Endothelial cell of umbilical vein (primary cell): Measurements from ENCODE around the gene NKD1.

Experiments
- GATA2 ChIP-seq: IDR thresholded peaks from 2 replicates; pipeline ENCODE4 v1.7.0; 2011; ENCODE audit warnings: low read depth, mild to moderate bottlenecking, moderate library complexity, mixed read lengths, low read length; ENCODE audit not compliant: insufficient read length, insufficient read depth
- POLR2A ChIP-seq: IDR thresholded peaks from 2 replicates; pipeline ENCODE4 v1.6.1; 2012; ENCODE audit warnings: low read depth, mild to moderate bottlenecking, control low read depth, low read length
- TF ChIP-seq, protein P1 (sequence below), 2 donors: IDR thresholded peaks; 1 replicate in 1 of 2; 2 replicates in 1 of 2; pipeline ENCODE4 v1.5.1; 2011; ENCODE audit warnings: low read length in 2 of 2, mild to moderate bottlenecking in 2 of 2, moderate library complexity in 2 of 2, control low read depth in 1 of 2, inconsistent platforms in 1 of 2, low read depth in 1 of 2; ENCODE audit not compliant: insufficient read depth in 1 of 2; ENCODE audit errors: extremely low read depth in 1 of 2

DNA sequence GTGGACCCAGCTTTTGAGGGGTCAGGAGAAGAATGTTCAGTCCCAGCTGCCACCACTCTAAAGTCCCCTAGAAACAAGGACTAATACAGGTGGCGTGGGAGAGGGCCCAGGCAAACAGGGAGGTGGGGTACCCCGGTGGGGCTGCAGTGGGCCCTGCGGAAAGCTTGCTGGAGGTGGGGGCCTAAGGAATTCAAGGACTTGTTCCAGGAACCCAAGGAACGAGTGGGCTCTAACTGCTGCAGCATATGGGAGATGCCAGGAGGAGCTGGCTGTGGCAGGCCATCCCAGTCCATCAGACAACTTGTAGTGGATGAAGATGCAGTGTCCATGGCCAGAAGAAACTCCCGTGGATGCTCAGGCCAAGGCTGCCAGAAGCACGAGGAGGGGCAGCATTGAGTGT lies 122.3 kb downstream of the NKD1 start:
- TF ChIP-seq, protein P1, sequence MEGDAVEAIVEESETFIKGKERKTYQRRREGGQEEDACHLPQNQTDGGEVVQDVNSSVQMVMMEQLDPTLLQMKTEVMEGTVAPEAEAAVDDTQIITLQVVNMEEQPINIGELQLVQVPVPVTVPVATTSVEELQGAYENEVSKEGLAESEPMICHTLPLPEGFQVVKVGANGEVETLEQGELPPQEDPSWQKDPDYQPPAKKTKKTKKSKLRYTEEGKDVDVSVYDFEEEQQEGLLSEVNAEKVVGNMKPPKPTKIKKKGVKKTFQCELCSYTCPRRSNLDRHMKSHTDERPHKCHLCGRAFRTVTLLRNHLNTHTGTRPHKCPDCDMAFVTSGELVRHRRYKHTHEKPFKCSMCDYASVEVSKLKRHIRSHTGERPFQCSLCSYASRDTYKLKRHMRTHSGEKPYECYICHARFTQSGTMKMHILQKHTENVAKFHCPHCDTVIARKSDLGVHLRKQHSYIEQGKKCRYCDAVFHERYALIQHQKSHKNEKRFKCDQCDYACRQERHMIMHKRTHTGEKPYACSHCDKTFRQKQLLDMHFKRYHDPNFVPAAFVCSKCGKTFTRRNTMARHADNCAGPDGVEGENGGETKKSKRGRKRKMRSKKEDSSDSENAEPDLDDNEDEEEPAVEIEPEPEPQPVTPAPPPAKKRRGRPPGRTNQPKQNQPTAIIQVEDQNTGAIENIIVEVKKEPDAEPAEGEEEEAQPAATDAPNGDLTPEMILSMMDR (IDR thresholded peaks at IDR 0.05; ENCODE audit: extremely low read depth in 1 of 2, insufficient read depth in 1 of 2, low read depth in 1 of 2, low read length in 2 of 2): no peak
- TF ChIP-seq POLR2A: no peak
- TF ChIP-seq GATA2: no peak
